ENCODE results near the gene PMF1.

GRCh38 chr1:156194300-156194652, 18.5 kb upstream of the PMF1 start:
- TF ChIP-seq POLR2AphosphoS5 (IDR thresholded peaks at IDR 0.05) (no peak), POLR2A (IDR thresholded peaks at IDR 0.05) (no peak)

All from breast epithelium (tissue), 3 donors.